GM12801 (cell line): ENCODE measurements around the gene GLE1.

Source experiments
- TF ChIP-seq, protein P1 (sequence below): IDR thresholded peaks from one replicate; pipeline ENCODE4 v1.5.1; 2011; ENCODE audit warnings: control low read depth; ENCODE audit not compliant: insufficient read length; ENCODE audit errors: extremely low read depth

GLE1 gene

DNA sequence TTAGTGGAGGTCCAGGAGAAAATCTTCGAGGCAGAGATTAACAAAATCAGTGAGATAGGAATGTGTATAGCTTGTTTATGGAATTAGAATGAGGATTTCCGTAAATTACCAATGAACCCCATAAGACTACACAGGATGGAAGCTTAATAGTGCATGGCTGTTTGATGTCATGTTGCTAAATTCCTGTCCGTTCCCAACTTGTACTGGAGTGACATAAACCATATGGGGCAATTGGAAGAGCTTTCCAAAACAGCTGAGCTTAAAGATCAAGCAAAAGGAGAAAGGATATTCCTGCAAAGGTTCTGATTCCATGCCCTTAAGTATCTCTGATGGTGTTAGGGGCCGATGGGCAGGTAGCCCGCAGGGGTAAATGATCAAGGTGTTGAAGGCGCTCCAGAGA is 17.4 kb downstream of the GLE1 start:
- TF ChIP-seq, protein P1, sequence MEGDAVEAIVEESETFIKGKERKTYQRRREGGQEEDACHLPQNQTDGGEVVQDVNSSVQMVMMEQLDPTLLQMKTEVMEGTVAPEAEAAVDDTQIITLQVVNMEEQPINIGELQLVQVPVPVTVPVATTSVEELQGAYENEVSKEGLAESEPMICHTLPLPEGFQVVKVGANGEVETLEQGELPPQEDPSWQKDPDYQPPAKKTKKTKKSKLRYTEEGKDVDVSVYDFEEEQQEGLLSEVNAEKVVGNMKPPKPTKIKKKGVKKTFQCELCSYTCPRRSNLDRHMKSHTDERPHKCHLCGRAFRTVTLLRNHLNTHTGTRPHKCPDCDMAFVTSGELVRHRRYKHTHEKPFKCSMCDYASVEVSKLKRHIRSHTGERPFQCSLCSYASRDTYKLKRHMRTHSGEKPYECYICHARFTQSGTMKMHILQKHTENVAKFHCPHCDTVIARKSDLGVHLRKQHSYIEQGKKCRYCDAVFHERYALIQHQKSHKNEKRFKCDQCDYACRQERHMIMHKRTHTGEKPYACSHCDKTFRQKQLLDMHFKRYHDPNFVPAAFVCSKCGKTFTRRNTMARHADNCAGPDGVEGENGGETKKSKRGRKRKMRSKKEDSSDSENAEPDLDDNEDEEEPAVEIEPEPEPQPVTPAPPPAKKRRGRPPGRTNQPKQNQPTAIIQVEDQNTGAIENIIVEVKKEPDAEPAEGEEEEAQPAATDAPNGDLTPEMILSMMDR: no peak

DNA sequence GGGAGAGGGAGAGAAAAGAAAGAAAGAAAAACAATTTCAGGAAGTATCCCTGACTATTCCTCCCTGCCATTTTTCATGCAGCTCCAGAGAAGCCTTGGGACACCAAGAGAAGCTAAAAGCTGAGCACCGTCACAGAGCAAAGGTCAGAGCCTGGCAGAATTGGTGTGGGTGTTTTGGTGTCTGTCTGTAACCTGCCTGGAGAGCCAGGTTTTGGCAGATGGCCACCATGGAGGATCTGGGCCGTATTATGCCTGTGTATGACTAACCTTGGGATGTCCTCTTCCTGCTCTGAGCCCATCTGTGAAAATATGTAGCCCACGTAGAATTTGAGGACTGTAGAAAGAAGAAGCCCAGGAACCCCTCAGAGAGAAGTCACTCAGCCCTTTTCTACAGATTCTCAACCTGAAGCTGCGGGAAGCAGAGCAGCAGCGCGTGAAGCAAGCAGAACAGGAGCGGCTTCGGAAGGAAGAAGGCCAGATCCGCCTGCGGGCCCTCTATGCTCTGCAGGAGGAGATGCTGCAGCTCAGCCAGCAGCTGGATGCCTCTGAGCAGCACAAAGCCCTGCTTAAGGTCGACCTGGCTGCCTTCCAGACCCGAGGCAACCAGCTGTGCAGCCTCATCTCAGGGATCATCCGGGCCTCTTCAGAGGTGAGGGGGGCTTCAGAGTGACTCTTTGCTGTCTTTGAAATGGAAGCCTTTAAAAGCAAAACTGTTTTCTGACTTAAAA is 18.8 kb downstream of the GLE1 start:
- TF ChIP-seq, protein P1: no peak

DNA sequence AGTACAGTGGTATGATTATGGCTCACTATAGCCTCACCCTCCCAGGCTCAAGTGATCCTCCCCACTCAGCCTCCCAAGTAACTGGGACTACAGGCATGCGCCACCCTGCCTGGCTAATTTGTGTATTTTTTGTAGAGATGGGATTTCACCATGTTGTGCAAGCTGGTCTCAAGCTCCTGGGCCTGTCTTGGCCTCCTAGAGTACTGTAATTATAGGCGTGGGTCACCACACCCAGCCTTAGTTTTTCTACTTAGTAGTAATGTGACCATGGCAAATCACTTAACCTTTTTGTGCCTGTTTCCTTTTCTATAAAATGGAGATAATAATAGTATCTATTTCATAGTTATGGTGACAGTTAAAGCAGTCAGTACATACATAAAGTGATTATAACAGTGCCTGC is 22.2 kb downstream of the GLE1 start:
- TF ChIP-seq, protein P1: no peak

DNA sequence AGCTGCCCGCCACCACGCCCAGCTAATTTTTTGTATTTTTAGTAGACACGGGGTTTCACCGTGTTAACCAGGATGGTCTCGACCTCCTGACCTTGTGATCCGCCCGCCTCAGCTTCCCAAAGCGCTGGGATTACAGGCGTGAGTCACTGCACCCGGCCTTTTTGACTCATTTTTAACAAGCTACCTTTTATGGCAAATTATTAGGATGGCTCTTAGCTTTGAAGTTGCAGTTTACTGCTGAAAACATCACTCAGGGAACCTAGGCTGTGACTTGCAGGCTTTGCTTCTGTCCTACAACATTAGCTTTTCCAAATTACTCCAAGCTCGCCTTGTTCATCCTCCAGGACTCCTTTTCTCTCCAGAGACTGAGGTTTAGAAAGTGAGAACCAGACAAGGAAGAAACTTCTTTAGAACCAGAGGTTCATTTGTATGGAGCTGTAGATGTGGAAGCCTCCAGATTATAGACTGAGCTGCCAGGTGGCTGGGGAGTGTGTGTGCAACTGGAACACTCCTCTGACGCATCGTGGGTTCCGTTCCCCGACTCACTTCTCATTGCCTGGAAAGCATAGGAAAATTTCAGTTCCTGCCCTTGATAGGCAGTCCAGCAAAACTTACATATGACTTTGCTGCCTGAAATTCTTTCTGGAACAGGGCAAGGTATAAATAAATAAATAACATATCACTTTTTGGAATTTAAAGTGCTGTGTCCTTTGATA is 24.1 kb downstream of the GLE1 start:
- TF ChIP-seq, protein P1: no peak

DNA sequence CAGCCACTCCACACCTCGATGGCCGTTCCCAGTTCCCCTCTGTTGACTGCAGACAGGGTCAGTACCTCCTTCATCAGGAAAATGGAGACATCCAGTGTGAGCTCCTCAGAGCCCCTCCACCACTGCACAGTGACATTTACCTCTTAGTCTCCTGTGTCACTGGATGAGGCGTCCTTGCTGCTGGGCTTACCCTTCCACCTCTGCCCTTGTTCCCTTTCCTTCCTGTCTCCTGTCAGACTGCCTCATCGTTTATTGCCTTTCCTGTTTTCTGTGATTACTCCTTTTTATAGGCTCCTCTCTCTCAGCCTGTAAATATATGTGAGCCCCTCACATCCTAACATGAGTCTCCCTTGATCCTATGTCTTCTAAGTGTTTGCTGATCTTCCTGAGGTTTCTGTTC is 24.7 kb downstream of the GLE1 start:
- TF ChIP-seq, protein P1: no peak

DNA sequence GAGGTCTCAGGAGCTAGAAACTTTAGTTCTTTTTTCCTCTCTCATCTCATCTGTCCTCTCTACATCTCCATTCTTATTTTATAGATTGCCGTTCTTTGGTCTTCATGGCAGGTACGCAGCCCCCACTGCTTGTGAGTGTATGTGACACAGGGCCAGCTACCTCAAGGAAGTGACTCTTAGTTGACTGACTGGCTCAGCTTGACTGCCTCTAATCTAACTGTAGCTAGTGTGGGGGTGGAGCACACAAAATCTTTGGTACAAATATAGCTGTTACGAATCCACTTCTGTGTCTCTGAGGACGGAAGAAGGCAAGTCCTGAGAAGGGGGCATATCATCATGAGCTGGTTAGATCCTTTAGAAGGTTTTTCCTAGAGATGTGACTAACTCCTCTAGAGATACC is 28.1 kb downstream of the GLE1 start:
- TF ChIP-seq, protein P1: no peak

DNA sequence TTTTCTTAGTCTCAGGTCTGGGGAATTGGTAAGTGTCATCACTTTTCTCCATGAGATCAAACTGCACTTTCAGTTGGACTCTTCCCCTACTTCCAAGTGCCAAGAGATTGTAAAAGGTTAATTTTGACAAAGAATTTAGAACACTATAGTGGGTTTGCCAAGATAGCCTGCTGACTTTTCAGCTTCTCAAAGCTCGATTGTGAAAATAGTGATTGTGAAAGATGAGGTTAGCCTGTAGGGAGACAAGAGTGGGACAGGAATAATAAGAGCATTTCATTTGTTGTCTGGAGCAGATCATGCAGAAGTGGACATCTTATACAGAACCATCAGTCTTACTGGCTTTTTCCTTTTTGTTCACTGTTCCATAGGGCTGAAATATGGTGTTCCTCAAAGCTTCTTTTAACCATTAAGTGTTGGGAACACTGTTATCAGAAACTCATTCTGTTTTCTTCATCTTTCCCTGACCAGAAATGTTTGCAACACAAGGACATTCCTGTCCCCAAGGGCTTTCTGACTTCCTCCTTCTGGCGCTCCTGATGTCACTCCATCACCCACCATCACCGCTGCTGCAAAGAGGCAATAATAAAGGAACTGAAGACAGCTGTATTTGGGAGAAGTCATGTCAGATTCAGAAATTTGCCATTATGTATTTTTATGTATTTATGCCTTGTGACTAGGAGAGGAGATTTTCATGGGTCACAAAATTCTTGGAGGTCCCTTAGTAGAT is 36.3 kb downstream of the GLE1 start:
- TF ChIP-seq, protein P1: no peak
